CD4-positive, alpha-beta T cell (primary cell): Measurements from ENCODE around the gene ZNF101. TPM values are rescaled to one million over a fixed set of nuclear protein-coding genes. Genes with fewer than 3 reads are reported as not detected.
A peak's percentile ranks its signal among the peaks of the same experiment; 100 is the strongest.
"Not testable (repeated sequence)": the region's sequence is repeated elsewhere in the genome, so short reads cannot be mapped to it uniquely, and the experiment has no call there.

ENCODE experiments used
- ATAC-seq: fragments of 200-7000 bp; cut with Tn5 transposase; one replicate; pipeline ENCODE4 v1.10.0; 2022; ENCODE audit warnings: mild to moderate bottlenecking; ENCODE audit not compliant: poor library complexity
- CTCF ChIA-PET: fragments of 350-600 bp; sonication (Branson Sonifier 250); formaldehyde crosslinking; loops from one replicate; lab custom pipeline; 2021; ENCODE audit warnings: antibody characterized with exemption, inconsistent platforms; lab: Charles Lee
- POLR2A ChIA-PET: fragments of 350-600 bp; sonication (Branson Sonifier 250); formaldehyde crosslinking; loops from one replicate; lab custom pipeline; 2021; ENCODE audit warnings: antibody characterized with exemption, inconsistent platforms; lab: Charles Lee
- DNase-seq, 14 experiments: peaks; one replicate each; pipeline ENCODE4 v3.0.0-alpha.2; 2013 to 2020; ENCODE audit warnings: mixed read lengths in 2 of 14
- H3K27ac ChIP-seq, 2 donors: one replicate each; pipeline versions ENCODE4 v1.5.1 to v1.7.0; 2013; ENCODE audit warnings: low read length in 2 of 2, low read depth in 1 of 2, mild to moderate bottlenecking in 1 of 2
- H3K27me3 ChIP-seq, 2 experiments: 1 replicate in 1 of 2; 2 replicates in 1 of 2; pipeline versions ENCODE4 v1.6.1 to v1.7.0; 2013; ENCODE audit warnings: low read length in 2 of 2, control low read depth in 1 of 2, mild to moderate bottlenecking in 1 of 2, moderate library complexity in 1 of 2; ENCODE audit not compliant: insufficient read depth in 2 of 2, control insufficient read depth in 1 of 2
- H3K36me3 ChIP-seq: one replicate; pipeline ENCODE4 v1.6.1; 2013; ENCODE audit warnings: low read length, control low read depth; ENCODE audit not compliant: insufficient read depth
- H3K4me1 ChIP-seq: one replicate; pipeline ENCODE4 v1.6.1; 2013; ENCODE audit warnings: low read length, control low read depth; ENCODE audit not compliant: insufficient read depth
- H3K4me3 ChIP-seq: one replicate; pipeline ENCODE4 v1.5.1; 2013; ENCODE audit warnings: mild to moderate bottlenecking, low read length, moderate library complexity
- H3K9me3 ChIP-seq, 2 experiments: 1 replicate in 1 of 2; 2 replicates in 1 of 2; pipeline versions ENCODE4 v1.6.1 to v1.7.0; 2013; ENCODE audit warnings: low read length in 2 of 2, mild to moderate bottlenecking in 2 of 2, control low read depth in 1 of 2, moderate library complexity in 1 of 2; ENCODE audit not compliant: control insufficient read depth in 1 of 2, insufficient read depth in 1 of 2
- H3K27ac Mint-ChIP-seq: one replicate; pipeline ENCODE4 v1.8.0; 2020; ENCODE audit warnings: mixed read lengths
- H3K27me3 Mint-ChIP-seq: one replicate; pipeline ENCODE4 v1.8.0; 2021; ENCODE audit warnings: mixed read lengths
- H3K36me3 Mint-ChIP-seq: one replicate; pipeline ENCODE4 v1.8.0; 2021; ENCODE audit warnings: low read depth, mixed read lengths
- H3K4me1 Mint-ChIP-seq: one replicate; pipeline ENCODE4 v1.8.0; 2021; ENCODE audit warnings: low read depth, mixed read lengths
- H3K4me3 Mint-ChIP-seq: one replicate; pipeline ENCODE4 v1.8.0; 2020; ENCODE audit warnings: mild to moderate bottlenecking, mixed read lengths
- H3K9me3 Mint-ChIP-seq: one replicate; pipeline ENCODE4 v1.8.0; 2020; ENCODE audit warnings: mixed read lengths
- CTCF ChIP-seq: fragments of 200-600 bp; IDR thresholded peaks from one replicate; pipeline ENCODE4 v1.8.0; 2022; ENCODE audit warnings: antibody characterized with exemption, mild to moderate bottlenecking
- intact Hi-C, 2 experiments: fragments of 100-400 bp; cut with DNase I in 1 of 2; cut with micrococcal nuclease in 1 of 2; formaldehyde crosslinking; loops; one replicate each; pipeline versions ENCODE4 v1.15.1 to v1.9.0; 2023 to 2025; cut with DNase I, micrococcal nuclease
- total RNA-seq, 174 experiments: library from RNA in 2 of 174; stranded (reverse) in 2 of 174; gene quantifications; one replicate each; pipeline ENCODE4 v1.2.3 and lab custom pipeline; 2021 to 2026

ZNF101 gene
- total RNA-seq, 2 experiments from 2014 or later, result 58.8 to 60.6 TPM

GRCh38 chr19:19679176-19680073 lies 10.8 kb downstream of the ZNF101 start:
- Mint-ChIP-seq H3K36me3 (peaks cover 92% of the 10 kb centered on the region), H3K27ac (no peak overlapping the region), H3K4me1 (peaks cover 6% of the 10 kb centered on the region), H3K9me3 (peaks cover 20% of the 10 kb centered on the region), H3K4me3 (no peak overlapping the region), H3K27me3 (no peaks in the 10 kb centered on the region)
- DNase-seq (no peak), ATAC-seq (no peak)
- H3K27ac ChIP-seq, result no peak overlapping the region
- CTCF ChIA-PET, result no interaction called here
- peaks cover 11% of the 10 kb centered on the region for H3K4me1 ChIP-seq
- H3K9me3 ChIP-seq, result peaks cover 75 to 95% of the 10 kb centered on the region in 2 experiments
- peaks cover 61% of the 10 kb centered on the region for H3K36me3 ChIP-seq
- POLR2A ChIA-PET, result interaction anchor here (0.6 to 2.3 kb wide), 4 partner anchors 9 to 171 kb away, joined by 3 to 9 read pairs (median 4); partner anchors contain the start of genes ZNF101 and ZNF506
- H3K27me3 ChIP-seq, result no peaks in the 10 kb centered on the region
- no peak overlapping the region for H3K4me3 ChIP-seq
- intact Hi-C loops, result loop anchor here in 1 of 2 experiments (5.0 to 10.0 kb wide), 2 partner anchors 33 to 215 kb away; no protein-coding TSS in a partner anchor
- TF ChIP-seq CTCF, result no peak

GRCh38 chr19:19686119-19686518 lies 17.5 kb downstream of the ZNF101 start:
- peaks cover 42 to 63% of the 10 kb centered on the region in 2 experiments for H3K9me3 ChIP-seq
- H3K4me3 Mint-ChIP-seq, H3K4me1 Mint-ChIP-seq, H3K27me3 Mint-ChIP-seq, DNase-seq, ATAC-seq, H3K27ac ChIP-seq, H3K4me1 ChIP-seq, intact Hi-C loops, H3K36me3 ChIP-seq, H3K27me3 ChIP-seq, H3K27ac Mint-ChIP-seq, H3K4me3 ChIP-seq, CTCF ChIA-PET: not testable (repeated sequence)
- Mint-ChIP-seq H3K36me3 (peaks cover 67% of the 10 kb centered on the region), H3K9me3 (peaks cover 14% of the 10 kb centered on the region)
- POLR2A ChIA-PET, result interaction anchor here (1.3 to 4.8 kb wide), 8 partner anchors 10 to 214 kb away, joined by 3 to 63 read pairs (median 6); partner anchors contain the start of genes ATP13A1, ZNF101, ZNF14 and ZNF506

- DNase-seq (no peak), ATAC-seq (peak; percentile 28)
- Histone ChIP-seq H3K27me3 (no peaks in the 10 kb centered on the region), H3K9me3 (peaks cover 37 to 63% of the 10 kb centered on the region in 2 experiments), H3K4me1 (no peaks in the 10 kb centered on the region), H3K27ac (no peak overlapping the region), H3K4me3 (no peak overlapping the region), H3K36me3 (no peaks in the 10 kb centered on the region)
- ChIA-PET POLR2A (interaction anchor here (0.6 to 4.8 kb wide), 9 partner anchors 10 to 548 kb away, joined by 3 to 63 read pairs (median 6); partner anchors contain the start of genes ATP13A1, ZNF101, ZNF14 and ZNF506), CTCF (no interaction called here)
- Mint-ChIP-seq H3K36me3 (peaks cover 62% of the 10 kb centered on the region), H3K4me3 (no peak overlapping the region), H3K27me3 (no peaks in the 10 kb centered on the region), H3K27ac (no peak overlapping the region), H3K9me3 (peaks cover 14% of the 10 kb centered on the region), H3K4me1 (no peaks in the 10 kb centered on the region)
- TF ChIP-seq CTCF, result no peak
- intact Hi-C loops, result no loop called here
Measured at GRCh38 chr19:19686580-19686979, 17.9 kb downstream of the ZNF101 start.
